Osteocyte (in vitro differentiated cells): ENCODE data around the gene ABHD17A. TPM values are rescaled to one million over a fixed set of nuclear protein-coding genes. Genes with fewer than 3 reads are reported as not detected.

Experiments
- DNase-seq: peaks from one replicate; pipeline ENCODE4 v3.0.0; 2021; ENCODE audit warnings: mixed read lengths; ENCODE audit not compliant: unreplicated experiment; ENCODE audit errors: extremely low spot score
- H3K27ac Mint-ChIP-seq: one replicate; pipeline ENCODE4 v1.8.0; 2021; ENCODE audit warnings: mild to moderate bottlenecking, mixed read lengths; ENCODE audit not compliant: unreplicated experiment
- H3K27me3 Mint-ChIP-seq: one replicate; pipeline ENCODE4 v1.8.0; 2021; ENCODE audit warnings: mixed read lengths; ENCODE audit not compliant: unreplicated experiment
- H3K36me3 Mint-ChIP-seq: one replicate; pipeline ENCODE4 v1.8.0; 2021; ENCODE audit warnings: mixed read lengths; ENCODE audit not compliant: unreplicated experiment
- H3K4me1 Mint-ChIP-seq: one replicate; pipeline ENCODE4 v1.8.0; 2021; ENCODE audit warnings: mixed read lengths; ENCODE audit not compliant: unreplicated experiment
- H3K4me3 Mint-ChIP-seq: one replicate; pipeline ENCODE4 v1.8.0; 2021; ENCODE audit warnings: mild to moderate bottlenecking, moderate library complexity, mixed read lengths; ENCODE audit not compliant: unreplicated experiment
- H3K9me3 Mint-ChIP-seq: one replicate; pipeline ENCODE4 v1.8.0; 2021; ENCODE audit warnings: mixed read lengths; ENCODE audit not compliant: unreplicated experiment
- CTCF ChIP-seq: fragments of 200-600 bp; sonication (generic); IDR thresholded peaks from 2 replicates; pipeline ENCODE4 v1.5.0; 2021; ENCODE audit warnings: antibody characterized with exemption, mild to moderate bottlenecking, moderate library complexity
- total RNA-seq: library from RNA; stranded (reverse); gene quantifications from 2 replicates; pipeline ENCODE4 v1.2.1, GENCODE V29; 2021

Gene ABHD17A
- total RNA-seq, 1 donor from 2014 or later = 63.4 TPM

- Mint-ChIP-seq H3K9me3 (no peaks in the 10 kb centered on the region), H3K36me3 (no peaks in the 10 kb centered on the region), H3K27me3 (no peaks in the 10 kb centered on the region), H3K27ac (peak overlapping the region; percentile 86), H3K4me3 (peak overlapping the region; percentile 90), H3K4me1 (peaks cover 48% of the 10 kb centered on the region)
- no peak for TF ChIP-seq CTCF
- DNase-seq = no peak
These were observed 23.2 kb downstream of the ABHD17A start for GRCh38 chr19:1862068-1862423.

DNA sequence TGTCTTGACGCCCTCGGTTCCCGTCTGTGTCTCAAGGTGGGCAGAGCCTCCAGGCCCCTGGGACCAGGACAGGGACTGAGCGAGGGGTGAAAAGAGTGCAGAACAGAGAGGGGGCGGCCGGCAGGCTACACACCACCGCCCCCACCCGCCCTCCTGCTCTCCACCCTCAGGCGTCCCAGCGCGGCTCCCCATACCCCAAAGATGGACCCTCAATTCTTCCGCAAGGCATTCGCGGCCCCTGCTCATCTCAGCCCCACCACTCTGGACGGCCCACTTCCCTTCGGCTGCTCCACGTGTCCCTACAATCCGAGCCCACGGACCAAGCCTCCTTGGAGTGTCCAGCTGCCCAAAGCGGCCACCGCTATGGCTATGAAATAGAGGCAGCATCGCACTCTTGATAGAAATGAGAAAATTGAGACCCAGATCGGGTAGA is 23.7 kb downstream of the ABHD17A start:
- no peaks in the 10 kb centered on the region for H3K9me3 Mint-ChIP-seq
- H3K27me3 Mint-ChIP-seq = no peaks in the 10 kb centered on the region
- DNase-seq = no peak
- TF ChIP-seq CTCF = no peak
- peak overlapping the region; percentile 90 for H3K4me3 Mint-ChIP-seq
- peaks cover 46% of the 10 kb centered on the region for H3K4me1 Mint-ChIP-seq
- H3K36me3 Mint-ChIP-seq = no peaks in the 10 kb centered on the region
- H3K27ac Mint-ChIP-seq = peak overlapping the region; percentile 86

- peak overlapping the region; percentile 90 for H3K4me3 Mint-ChIP-seq
- H3K36me3 Mint-ChIP-seq = no peaks in the 10 kb centered on the region
- DNase-seq = no peak
- no peaks in the 10 kb centered on the region for H3K9me3 Mint-ChIP-seq
- no peak for TF ChIP-seq CTCF
- H3K4me1 Mint-ChIP-seq = peaks cover 52% of the 10 kb centered on the region
- no peaks in the 10 kb centered on the region for H3K27me3 Mint-ChIP-seq
- peak overlapping the region; percentile 86 for H3K27ac Mint-ChIP-seq
These were observed 24.3 kb downstream of the ABHD17A start for GRCh38 chr19:1860821-1861598.

DNA sequence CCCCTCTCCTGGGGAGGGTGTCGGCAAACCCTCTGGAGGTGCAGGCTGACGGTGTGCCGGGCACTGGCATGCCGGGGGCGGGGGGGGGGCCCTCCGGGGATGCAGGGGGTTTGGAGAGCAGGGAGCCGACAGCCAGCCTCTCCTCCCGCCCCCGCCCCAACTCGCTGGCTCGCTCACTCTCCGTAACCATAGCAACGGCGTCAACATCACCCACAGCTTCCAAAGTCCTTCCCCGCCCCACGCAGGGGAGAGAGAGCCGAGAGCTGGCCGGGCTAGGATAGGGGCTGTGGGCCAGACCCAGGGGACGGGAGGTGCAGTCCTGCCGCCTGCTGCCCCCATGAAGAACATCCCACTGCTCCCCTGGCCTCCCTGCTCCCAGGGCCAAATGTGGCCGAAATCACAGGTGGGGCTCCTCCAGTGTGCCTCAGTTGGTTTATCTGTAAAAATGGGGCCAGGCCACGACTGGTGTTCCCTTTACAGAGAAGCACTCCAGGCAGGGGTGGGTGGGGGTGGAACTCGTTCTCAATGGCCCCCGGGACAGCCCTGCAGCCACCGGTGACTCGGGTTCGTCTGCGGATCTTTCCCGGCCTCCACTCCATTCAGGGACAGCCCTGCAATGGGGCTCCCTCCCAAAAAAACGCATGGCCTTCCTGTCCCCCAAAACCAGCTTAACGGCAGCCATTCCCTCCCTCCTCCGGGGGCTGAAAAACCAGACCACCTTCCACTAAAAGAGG is 25.1 kb downstream of the ABHD17A start:
- peak overlapping the region; percentile 86 for H3K27ac Mint-ChIP-seq
- no peak for TF ChIP-seq CTCF
- H3K4me3 Mint-ChIP-seq = no peak overlapping the region
- peaks cover 56% of the 10 kb centered on the region for H3K4me1 Mint-ChIP-seq
- H3K36me3 Mint-ChIP-seq = no peaks in the 10 kb centered on the region
- no peaks in the 10 kb centered on the region for H3K27me3 Mint-ChIP-seq
- peak; percentile 91 for DNase-seq
- H3K9me3 Mint-ChIP-seq = no peaks in the 10 kb centered on the region

- no peak for TF ChIP-seq CTCF
- Mint-ChIP-seq H3K9me3 (no peaks in the 10 kb centered on the region), H3K27ac (peak overlapping the region; percentile 86), H3K4me3 (no peak overlapping the region), H3K4me1 (peaks cover 64% of the 10 kb centered on the region), H3K27me3 (no peaks in the 10 kb centered on the region), H3K36me3 (no peaks in the 10 kb centered on the region)
- no peak for DNase-seq
These were observed 25.9 kb downstream of the ABHD17A start for GRCh38 chr19:1859331-1859781.
